ENCODE results near the gene NSF. TPM values are rescaled to one million over a fixed set of nuclear protein-coding genes. Genes with fewer than 3 reads are reported as not detected.
A peak's percentile ranks its signal among the peaks of the same experiment; 100 is the strongest.
"Not testable (repeated sequence)": the region's sequence is repeated elsewhere in the genome, so short reads cannot be mapped to it uniquely, and the experiment has no call there.

Gene NSF
- polyA plus RNA-seq, 6 donors from 2014 or later: 14.9 to 29.8 (median 18.9) TPM

DNA sequence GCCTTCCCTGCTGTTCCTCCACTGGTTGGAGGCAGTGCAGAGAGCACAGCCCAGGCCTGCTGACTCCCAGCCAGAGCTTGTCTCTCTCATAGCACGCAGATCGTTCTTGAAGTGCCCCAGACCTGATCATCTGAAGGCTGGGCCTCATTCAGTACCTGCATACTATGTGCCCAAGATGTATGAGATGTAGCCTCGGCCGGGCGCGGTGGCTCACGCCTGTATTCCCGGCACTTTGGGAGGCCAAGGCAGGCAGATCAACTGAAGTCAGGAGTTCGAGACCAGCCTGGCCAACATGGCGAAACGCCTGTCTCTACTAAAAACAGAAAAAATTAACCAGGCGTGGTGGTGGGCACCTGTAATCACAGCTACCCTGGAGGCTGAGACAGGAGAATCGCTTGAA is 197.0 kb downstream of the NSF start:
- DNase-seq (no peak), ATAC-seq (ENCODE audit: low read depth in 2 of 2) (no peak)
- peaks cover 0 to 5% of the 10 kb centered on the region in 2 donors for H3K36me3 Mint-ChIP-seq
- H3K4me1 Mint-ChIP-seq: peaks cover 0 to under 1% (median under 1%) of the 10 kb centered on the region in 3 donors
- H3K27ac Mint-ChIP-seq: no peak overlapping the region
- H3K9me3 Mint-ChIP-seq: peaks cover 0 to 9% (median 0%) of the 10 kb centered on the region in 7 donors
- peaks cover 13 to 47% (median 36%) of the 10 kb centered on the region in 3 donors for H3K27me3 Mint-ChIP-seq
- no peak overlapping the region for H3K4me3 Mint-ChIP-seq

DNA sequence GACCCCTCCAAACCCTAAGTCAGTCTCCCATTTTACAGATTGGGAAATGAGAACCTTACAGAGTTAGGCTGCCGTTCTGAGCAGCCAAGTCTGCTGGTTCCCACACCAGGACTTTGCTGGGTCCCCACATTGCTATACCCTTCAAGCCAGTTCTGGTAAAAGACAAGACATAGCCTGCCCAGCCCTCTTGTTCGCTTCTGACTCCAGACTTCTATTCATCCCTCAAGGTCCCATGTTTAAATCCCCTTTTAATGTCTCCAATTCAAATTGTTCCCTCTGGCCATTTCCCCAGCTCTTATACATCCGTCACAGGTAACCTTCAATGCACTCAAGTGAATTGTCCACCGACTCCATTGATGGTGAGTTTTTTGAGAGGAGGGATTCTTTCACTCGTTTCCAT is 197.8 kb downstream of the NSF start:
- peaks cover 0 to 9% (median 0%) of the 10 kb centered on the region in 7 donors for H3K9me3 Mint-ChIP-seq
- no peak for DNase-seq
- H3K4me3 Mint-ChIP-seq: no peak overlapping the region
- no peak for ATAC-seq (ENCODE audit: low read depth in 2 of 2)
- peaks cover 0 to 5% of the 10 kb centered on the region in 2 donors for H3K36me3 Mint-ChIP-seq
- H3K27me3 Mint-ChIP-seq: peaks cover 13 to 47% (median 36%) of the 10 kb centered on the region in 3 donors
- no peak overlapping the region for H3K27ac Mint-ChIP-seq
- no peaks in the 10 kb centered on the region for H3K4me1 Mint-ChIP-seq

- no peak overlapping the region for H3K4me3 Mint-ChIP-seq
- H3K9me3 Mint-ChIP-seq: peaks cover 0 to 9% (median 0%) of the 10 kb centered on the region in 7 donors
- no peak for ATAC-seq (ENCODE audit: low read depth in 2 of 2)
- peaks cover 13 to 47% (median 40%) of the 10 kb centered on the region in 3 donors for H3K27me3 Mint-ChIP-seq
- peaks cover 0 to 5% of the 10 kb centered on the region in 2 donors for H3K36me3 Mint-ChIP-seq
- no peaks in the 10 kb centered on the region for H3K4me1 Mint-ChIP-seq
- H3K27ac Mint-ChIP-seq: no peak overlapping the region
- DNase-seq: no peak
Observed at GRCh38 chr17:46788796-46789195, 198.3 kb downstream of the NSF start.

DNA sequence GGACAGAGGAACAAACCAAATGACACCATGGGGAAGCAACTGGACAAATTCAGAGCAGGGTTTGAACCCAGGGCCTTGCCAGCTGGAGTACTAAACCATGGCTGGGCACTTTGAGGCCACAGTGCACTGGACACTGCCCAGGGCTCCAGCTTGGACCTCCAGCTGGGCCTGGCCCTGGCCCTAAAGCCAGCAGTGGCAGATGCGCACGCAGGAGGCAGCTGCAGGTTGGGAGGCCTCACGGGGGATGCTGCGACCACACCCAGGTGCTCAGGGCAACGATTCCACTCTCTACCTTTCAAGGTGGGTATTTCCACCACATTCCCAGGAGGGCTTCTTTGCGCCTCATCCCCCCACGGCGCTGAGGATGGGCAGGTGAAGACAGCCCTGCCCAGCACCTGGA is 199.1 kb downstream of the NSF start:
- no peak overlapping the region for H3K27ac Mint-ChIP-seq
- no peak overlapping the region for H3K4me3 Mint-ChIP-seq
- no peaks in the 10 kb centered on the region for H3K4me1 Mint-ChIP-seq
- DNase-seq: no peak
- no peak for ATAC-seq (ENCODE audit: low read depth in 2 of 2)
- peaks cover 9 to 50% (median 45%) of the 10 kb centered on the region in 3 donors for H3K27me3 Mint-ChIP-seq
- peaks cover 0 to 9% (median 0%) of the 10 kb centered on the region in 7 donors for H3K9me3 Mint-ChIP-seq
- peaks cover 0 to 5% of the 10 kb centered on the region in 2 donors for H3K36me3 Mint-ChIP-seq

GRCh38 chr17:46790216-46790615 is 199.7 kb downstream of the NSF start:
- Mint-ChIP-seq H3K27ac (no peak overlapping the region), H3K4me3 (no peak overlapping the region), H3K36me3 (peaks cover 0 to 5% of the 10 kb centered on the region in 2 donors), H3K9me3 (peaks cover 0 to 9% (median 0%) of the 10 kb centered on the region in 7 donors), H3K4me1 (no peaks in the 10 kb centered on the region), H3K27me3 (peaks cover 9 to 48% (median 45%) of the 10 kb centered on the region in 3 donors)
- no peak for ATAC-seq (ENCODE audit: low read depth in 2 of 2)
- no peak for DNase-seq

- ATAC-seq (ENCODE audit: low read depth in 2 of 2) (no peak), DNase-seq (no peak)
- Mint-ChIP-seq H3K4me1 (no peaks in the 10 kb centered on the region), H3K36me3 (peaks cover 0 to 5% of the 10 kb centered on the region in 2 donors), H3K4me3 (no peak overlapping the region), H3K27ac (no peak overlapping the region), H3K9me3 (peaks cover 0 to 9% (median 0%) of the 10 kb centered on the region in 7 donors), H3K27me3 (peaks cover 19 to 53% (median 53%) of the 10 kb centered on the region in 3 donors)
Observed at GRCh38 chr17:46791531-46791930, 201.1 kb downstream of the NSF start.

GRCh38 chr17:46792071-46792470 is 201.6 kb downstream of the NSF start:
- no peak overlapping the region for H3K27ac Mint-ChIP-seq
- no peaks in the 10 kb centered on the region for H3K4me1 Mint-ChIP-seq
- no peak for DNase-seq
- peaks cover 0 to 9% (median 0%) of the 10 kb centered on the region in 7 donors for H3K9me3 Mint-ChIP-seq
- ATAC-seq (ENCODE audit: low read depth in 2 of 2): no peak
- H3K27me3 Mint-ChIP-seq: peaks cover 22 to 56% (median 53%) of the 10 kb centered on the region in 3 donors
- peaks cover 0 to 5% of the 10 kb centered on the region in 2 donors for H3K36me3 Mint-ChIP-seq
- no peak overlapping the region for H3K4me3 Mint-ChIP-seq

GRCh38 chr17:46793023-46793422 is 202.6 kb downstream of the NSF start:
- H3K27ac Mint-ChIP-seq; H3K9me3 Mint-ChIP-seq; ATAC-seq (ENCODE audit: low read depth in 2 of 2); DNase-seq; H3K4me1 Mint-ChIP-seq; H3K36me3 Mint-ChIP-seq; H3K4me3 Mint-ChIP-seq: not testable (repeated sequence)
- H3K27me3 Mint-ChIP-seq: peaks cover 22 to 60% (median 53%) of the 10 kb centered on the region in 3 donors

DNA sequence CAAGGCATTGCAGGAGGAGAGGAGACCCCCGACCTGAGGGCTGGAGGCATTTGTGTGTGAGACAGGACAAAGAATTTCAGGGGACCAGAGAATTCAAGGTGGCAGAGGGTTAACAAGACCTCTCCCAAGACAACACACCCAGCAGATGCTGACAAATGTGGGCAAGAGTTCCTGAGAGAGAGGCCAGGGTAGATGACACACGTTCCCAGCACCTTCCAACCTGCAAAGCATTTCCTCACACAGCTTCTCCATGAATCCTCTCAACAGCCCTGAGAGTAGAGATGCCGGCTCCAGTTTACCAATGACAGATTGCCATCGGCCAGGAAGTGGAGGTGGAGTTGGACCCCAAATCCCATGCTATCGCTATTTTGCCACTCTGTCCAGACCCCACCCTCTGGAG is 203.1 kb downstream of the NSF start:
- ATAC-seq (ENCODE audit: low read depth in 2 of 2): no peak
- no peak for DNase-seq
- H3K9me3 Mint-ChIP-seq: peaks cover 0 to 9% (median 0%) of the 10 kb centered on the region in 7 donors
- H3K27ac Mint-ChIP-seq: no peak overlapping the region
- no peaks in the 10 kb centered on the region for H3K4me1 Mint-ChIP-seq
- peaks cover 0 to 5% of the 10 kb centered on the region in 2 donors for H3K36me3 Mint-ChIP-seq
- H3K4me3 Mint-ChIP-seq: no peak overlapping the region
- peaks cover 22 to 58% (median 51%) of the 10 kb centered on the region in 3 donors for H3K27me3 Mint-ChIP-seq

GRCh38 chr17:46794318-46794717 is 203.8 kb downstream of the NSF start:
- Mint-ChIP-seq H3K9me3 (peaks cover 0 to 9% (median 0%) of the 10 kb centered on the region in 7 donors), H3K27me3 (peaks cover 22 to 60% (median 43%) of the 10 kb centered on the region in 3 donors)

GRCh38 chr17:46795379-46795952 is 205.0 kb downstream of the NSF start:
- Mint-ChIP-seq H3K27me3 (peaks cover 22 to 56% (median 35%) of the 10 kb centered on the region in 3 donors), H3K4me1 (no peaks in the 10 kb centered on the region), H3K4me3 (no peak overlapping the region), H3K9me3 (peaks cover 0 to 8% (median 0%) of the 10 kb centered on the region in 7 donors), H3K36me3 (peaks cover 0 to 7% of the 10 kb centered on the region in 2 donors), H3K27ac (no peak overlapping the region)
- DNase-seq (no peak), ATAC-seq (ENCODE audit: low read depth in 2 of 2) (no peak)

More at GRCh38 chr17:46794318-46794717, 203.8 kb downstream of the NSF start:
- no peak for DNase-seq
- Mint-ChIP-seq H3K36me3 (peaks cover 0 to 5% of the 10 kb centered on the region in 2 donors), H3K4me3 (no peak overlapping the region), H3K4me1 (no peaks in the 10 kb centered on the region), H3K27ac (no peak overlapping the region)
- no peak for ATAC-seq (ENCODE audit: low read depth in 2 of 2)

DNA sequence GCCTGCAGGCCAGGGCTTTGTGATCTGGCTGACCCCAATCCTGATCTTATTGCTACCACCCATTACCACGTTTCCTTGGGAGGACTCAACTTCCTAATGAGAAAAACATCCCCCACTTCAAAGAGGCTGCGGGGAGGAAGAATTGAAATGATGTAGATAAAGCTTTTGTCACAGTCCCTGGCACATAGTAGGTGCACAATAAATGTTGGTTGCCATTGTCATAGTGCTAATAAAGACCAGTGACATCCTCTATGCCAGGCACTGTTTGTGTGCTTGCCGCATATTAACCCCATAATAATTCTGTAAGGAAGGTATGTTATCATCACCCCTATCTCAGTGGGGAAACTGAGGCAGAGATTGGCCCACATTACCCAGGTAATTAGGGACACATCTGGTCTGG is 205.6 kb downstream of the NSF start:
- ATAC-seq (ENCODE audit: low read depth in 2 of 2): no peak
- Mint-ChIP-seq H3K27me3 (peaks cover 27 to 55% (median 35%) of the 10 kb centered on the region in 3 donors), H3K4me1 (no peaks in the 10 kb centered on the region), H3K4me3 (no peak overlapping the region), H3K9me3 (peaks cover 0 to 3% (median 0%) of the 10 kb centered on the region in 7 donors), H3K27ac (no peak overlapping the region), H3K36me3 (peaks cover 0 to 6% of the 10 kb centered on the region in 2 donors)
- DNase-seq: no peak

GRCh38 chr17:46796524-46796923 is 206.1 kb downstream of the NSF start:
- Mint-ChIP-seq H3K27me3 (peaks cover 23 to 51% (median 31%) of the 10 kb centered on the region in 3 donors), H3K4me1 (no peaks in the 10 kb centered on the region), H3K9me3 (peaks cover 0 to 3% (median 0%) of the 10 kb centered on the region in 7 donors), H3K36me3 (peaks cover 0 to 6% of the 10 kb centered on the region in 2 donors), H3K4me3 (peak overlapping the region in 1 of 8 donors; percentile 1), H3K27ac (no peak overlapping the region)
- DNase-seq (no peak), ATAC-seq (ENCODE audit: low read depth in 2 of 2) (no peak)

GRCh38 chr17:46796956-46797530 is 206.6 kb downstream of the NSF start:
- Mint-ChIP-seq H3K27me3 (peaks cover 20 to 46% (median 26%) of the 10 kb centered on the region in 3 donors), H3K9me3 (peaks cover 0 to 3% (median 0%) of the 10 kb centered on the region in 7 donors), H3K4me3 (peak overlapping the region in 1 of 8 donors; percentile 1), H3K36me3 (peaks cover 0 to 6% of the 10 kb centered on the region in 2 donors), H3K4me1 (no peaks in the 10 kb centered on the region), H3K27ac (no peak overlapping the region)
- ATAC-seq (ENCODE audit: low read depth in 2 of 2) (no peak), DNase-seq (no peak)

All from naive B cell (primary cell).